ENCODE results near the gene STXBP5L. TPM values are rescaled to one million over a fixed set of nuclear protein-coding genes. Genes with fewer than 3 reads are reported as not detected.

The STXBP5L gene
- total and polyA plus RNA-seq, 12 donors = not detected

- no peak overlapping the region for H3K4me3 ChIP-seq
- TF ChIP-seq, protein P1, sequence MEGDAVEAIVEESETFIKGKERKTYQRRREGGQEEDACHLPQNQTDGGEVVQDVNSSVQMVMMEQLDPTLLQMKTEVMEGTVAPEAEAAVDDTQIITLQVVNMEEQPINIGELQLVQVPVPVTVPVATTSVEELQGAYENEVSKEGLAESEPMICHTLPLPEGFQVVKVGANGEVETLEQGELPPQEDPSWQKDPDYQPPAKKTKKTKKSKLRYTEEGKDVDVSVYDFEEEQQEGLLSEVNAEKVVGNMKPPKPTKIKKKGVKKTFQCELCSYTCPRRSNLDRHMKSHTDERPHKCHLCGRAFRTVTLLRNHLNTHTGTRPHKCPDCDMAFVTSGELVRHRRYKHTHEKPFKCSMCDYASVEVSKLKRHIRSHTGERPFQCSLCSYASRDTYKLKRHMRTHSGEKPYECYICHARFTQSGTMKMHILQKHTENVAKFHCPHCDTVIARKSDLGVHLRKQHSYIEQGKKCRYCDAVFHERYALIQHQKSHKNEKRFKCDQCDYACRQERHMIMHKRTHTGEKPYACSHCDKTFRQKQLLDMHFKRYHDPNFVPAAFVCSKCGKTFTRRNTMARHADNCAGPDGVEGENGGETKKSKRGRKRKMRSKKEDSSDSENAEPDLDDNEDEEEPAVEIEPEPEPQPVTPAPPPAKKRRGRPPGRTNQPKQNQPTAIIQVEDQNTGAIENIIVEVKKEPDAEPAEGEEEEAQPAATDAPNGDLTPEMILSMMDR (IDR thresholded peaks at IDR 0.05) = no peak
- H3K9me3 ChIP-seq = peaks cover 0 to 7% (median 0%) of the 10 kb centered on the region in 11 donors
- H3K27ac ChIP-seq = no peak overlapping the region
- no peaks in the 10 kb centered on the region for H3K4me1 ChIP-seq
- H3K27me3 ChIP-seq = no peaks in the 10 kb centered on the region
- DNase-seq (no peak), ATAC-seq (no peak)
- 76 to 77% methylated on average over 15 of the region's 15 CpGs for WGBS, 2 donors
- intact Hi-C loops (cut with DNase I) = no loop called here
- H3K36me3 ChIP-seq = no peaks in the 10 kb centered on the region
Observed at GRCh38 chr3:121111914-121112612, 204.1 kb downstream of the STXBP5L start.

- H3K4me3 ChIP-seq = no peak overlapping the region
- no peak overlapping the region for H3K27ac ChIP-seq
- DNase-seq = no peak
- intact Hi-C loops (cut with DNase I) = no loop called here
- TF ChIP-seq, protein P1 (IDR thresholded peaks at IDR 0.05) = no peak
- 17 to 28% methylated on average over 1 of the region's 1 CpG for WGBS, 2 donors
- H3K36me3 ChIP-seq = no peaks in the 10 kb centered on the region
- peaks cover 0 to 3% (median 0%) of the 10 kb centered on the region in 11 donors for H3K9me3 ChIP-seq
- ATAC-seq = no peak
- no peaks in the 10 kb centered on the region for H3K4me1 ChIP-seq
- no peaks in the 10 kb centered on the region for H3K27me3 ChIP-seq
Observed at GRCh38 chr3:121126033-121126706, 218.2 kb downstream of the STXBP5L start.

GRCh38 chr3:121126707-121127035, 218.7 kb downstream of the STXBP5L start:
- Histone ChIP-seq H3K9me3 (peaks cover 0 to 4% (median 0%) of the 10 kb centered on the region in 11 donors), H3K4me3 (no peak overlapping the region), H3K27ac (no peak overlapping the region), H3K4me1 (no peaks in the 10 kb centered on the region), H3K27me3 (no peaks in the 10 kb centered on the region), H3K36me3 (no peaks in the 10 kb centered on the region)
- TF ChIP-seq, protein P1 (IDR thresholded peaks at IDR 0.05) = no peak
- intact Hi-C loops (cut with DNase I) = no loop called here
- 70 to 75% methylated on average over 2 of the region's 2 CpGs for whole genome bisulfite sequencing, 2 donors
- ATAC-seq = no peak
- DNase-seq = no peak

DNA sequence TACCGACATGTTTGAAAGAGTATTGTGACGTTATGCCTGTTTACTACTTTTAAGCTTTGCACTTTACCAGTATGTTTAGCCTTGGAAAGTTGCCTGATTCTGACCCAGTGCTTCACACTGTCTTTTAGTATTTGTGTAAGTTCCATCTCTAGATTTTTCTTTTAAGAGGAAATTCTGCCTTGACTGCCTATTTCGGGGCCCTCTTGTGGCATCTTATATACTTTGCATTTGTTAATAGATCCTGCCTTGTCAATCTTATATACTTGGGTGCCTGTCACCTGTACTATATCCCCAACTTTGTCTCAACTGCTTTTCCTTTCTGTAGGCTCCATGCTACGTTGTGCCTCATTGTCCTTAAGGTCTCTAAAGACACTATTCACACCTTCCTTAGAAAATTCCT, 244.6 kb downstream of the STXBP5L start:
- Histone ChIP-seq H3K4me1 (no peaks in the 10 kb centered on the region), H3K27ac (no peak overlapping the region), H3K4me3 (no peak overlapping the region), H3K9me3 (peaks cover 0 to 15% (median 0%) of the 10 kb centered on the region in 11 donors), H3K36me3 (no peaks in the 10 kb centered on the region), H3K27me3 (no peaks in the 10 kb centered on the region)
- intact Hi-C loops (cut with DNase I) = no loop called here
- no peak for ATAC-seq
- DNase-seq = no peak
- TF ChIP-seq, protein P1 (IDR thresholded peaks at IDR 0.05) = no peak
- 61 to 68% methylated on average over 4 of the region's 4 CpGs for WGBS, 2 donors
